NAMALWA (cell line): Measurements from ENCODE around the gene RCE1.

Experiments
- DNase-seq: peaks from one replicate; pipeline ENCODE4 v3.0.0-alpha.2; 2015; ENCODE audit warnings: low spot score

Gene RCE1

DNA sequence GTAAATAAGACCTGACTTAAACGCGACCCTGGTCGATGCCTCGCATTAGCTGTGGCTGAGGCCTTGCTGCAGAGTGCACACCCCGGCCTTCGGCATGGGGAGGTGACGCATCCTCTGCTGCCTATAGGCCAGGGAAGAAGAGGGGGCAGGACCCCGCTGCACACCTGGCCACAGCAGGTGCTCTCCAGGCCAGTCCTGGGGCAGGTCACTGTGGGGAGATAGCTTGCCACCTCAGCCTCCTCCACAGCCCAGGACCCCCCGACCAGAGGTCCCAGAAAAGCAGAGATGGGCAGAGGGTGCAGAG, 26.3 kb downstream of the RCE1 start:
- no peak for DNase-seq

- DNase-seq = no peak
Observed at GRCh38 chr11:66870131-66870530, 26.9 kb downstream of the RCE1 start.

- no peak for DNase-seq
Observed at GRCh38 chr11:66870616-66871520, 27.6 kb downstream of the RCE1 start.

DNA sequence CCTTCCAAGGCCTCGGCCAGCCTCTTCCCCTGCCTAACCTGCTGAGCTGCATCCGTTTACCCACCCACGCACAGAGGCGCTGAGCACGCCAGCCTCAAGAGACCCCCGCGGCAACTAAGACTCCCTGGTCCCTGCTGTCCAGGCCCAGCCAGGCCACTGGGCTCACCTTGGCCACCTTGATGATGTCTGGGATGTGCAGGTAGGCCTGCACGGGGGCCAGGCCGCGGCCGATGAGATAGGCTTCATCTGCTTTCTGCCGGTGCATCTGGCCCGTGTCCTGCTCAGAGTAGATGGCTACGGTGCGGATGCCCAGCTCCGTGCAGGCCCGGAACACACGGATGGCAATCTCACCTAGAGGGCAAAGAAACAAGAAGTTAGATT, 28.3 kb downstream of the RCE1 start:
- no peak for DNase-seq

- DNase-seq = no peak
Observed at GRCh38 chr11:66874232-66874631, 31.0 kb downstream of the RCE1 start.

GRCh38 chr11:66875378-66875777, 32.1 kb downstream of the RCE1 start:
- DNase-seq = no peak

GRCh38 chr11:66877588-66878385, 34.5 kb downstream of the RCE1 start:
- DNase-seq = no peak

GRCh38 chr11:66878474-66878873, 35.2 kb downstream of the RCE1 start:
- no peak for DNase-seq

DNA sequence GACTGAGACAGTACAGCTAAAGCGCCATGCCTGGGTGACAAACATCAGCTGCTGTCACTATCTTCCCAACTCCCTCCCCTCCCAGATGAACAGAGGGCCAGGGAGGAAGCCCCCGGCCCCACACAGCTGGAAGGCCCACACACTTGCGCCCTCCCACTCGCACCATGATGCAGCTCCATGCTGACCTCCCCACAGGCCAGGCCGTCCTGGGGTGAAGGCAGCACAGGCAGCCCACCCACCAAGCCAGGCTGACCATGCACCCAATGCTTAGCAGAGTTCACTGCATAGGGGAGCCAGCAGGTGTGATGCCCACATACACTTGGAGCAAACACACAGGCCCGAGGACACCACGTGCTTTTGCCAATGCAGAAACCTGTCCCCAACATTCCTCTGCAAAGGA, 35.8 kb downstream of the RCE1 start:
- no peak for DNase-seq

DNA sequence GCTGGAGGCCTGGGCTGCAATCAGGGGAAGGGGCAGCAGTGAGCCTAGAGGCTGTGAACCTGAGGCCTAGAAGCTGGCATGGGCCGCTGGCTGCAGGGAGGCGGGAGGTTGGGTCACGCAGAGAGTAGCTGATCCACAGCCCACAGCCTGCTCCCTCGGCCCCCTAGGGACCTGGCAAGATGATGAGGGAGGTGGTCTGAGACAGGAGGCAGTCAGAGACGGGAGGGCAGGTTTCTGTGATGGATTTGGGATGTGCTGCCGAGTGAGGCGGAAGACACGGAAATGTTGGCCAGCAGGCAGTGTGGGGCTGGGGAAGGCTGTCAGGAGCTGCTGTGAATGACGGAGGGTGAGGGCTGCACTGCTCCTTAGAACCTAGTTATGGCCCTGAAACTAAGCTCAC, 36.3 kb downstream of the RCE1 start:
- no peak for DNase-seq

DNA sequence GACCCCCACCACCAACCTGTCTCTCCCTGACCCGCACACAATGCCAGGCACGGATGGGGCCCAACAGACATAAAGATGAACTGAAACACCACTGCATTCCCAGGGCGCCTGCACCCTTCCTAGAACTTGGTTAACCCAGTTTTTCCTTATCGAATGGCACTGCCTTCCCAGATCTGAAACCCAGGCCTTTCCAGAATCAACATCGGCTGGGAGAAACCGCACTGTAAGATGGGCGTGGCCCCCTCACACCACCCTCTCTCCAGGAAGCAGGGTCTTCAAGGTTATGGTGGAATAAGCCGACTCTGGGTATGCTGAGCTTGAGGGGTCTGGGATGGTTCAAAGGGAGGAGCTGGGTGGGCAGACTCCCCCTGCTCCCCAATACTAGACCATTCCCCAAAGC, 36.8 kb downstream of the RCE1 start:
- DNase-seq = no peak

DNA sequence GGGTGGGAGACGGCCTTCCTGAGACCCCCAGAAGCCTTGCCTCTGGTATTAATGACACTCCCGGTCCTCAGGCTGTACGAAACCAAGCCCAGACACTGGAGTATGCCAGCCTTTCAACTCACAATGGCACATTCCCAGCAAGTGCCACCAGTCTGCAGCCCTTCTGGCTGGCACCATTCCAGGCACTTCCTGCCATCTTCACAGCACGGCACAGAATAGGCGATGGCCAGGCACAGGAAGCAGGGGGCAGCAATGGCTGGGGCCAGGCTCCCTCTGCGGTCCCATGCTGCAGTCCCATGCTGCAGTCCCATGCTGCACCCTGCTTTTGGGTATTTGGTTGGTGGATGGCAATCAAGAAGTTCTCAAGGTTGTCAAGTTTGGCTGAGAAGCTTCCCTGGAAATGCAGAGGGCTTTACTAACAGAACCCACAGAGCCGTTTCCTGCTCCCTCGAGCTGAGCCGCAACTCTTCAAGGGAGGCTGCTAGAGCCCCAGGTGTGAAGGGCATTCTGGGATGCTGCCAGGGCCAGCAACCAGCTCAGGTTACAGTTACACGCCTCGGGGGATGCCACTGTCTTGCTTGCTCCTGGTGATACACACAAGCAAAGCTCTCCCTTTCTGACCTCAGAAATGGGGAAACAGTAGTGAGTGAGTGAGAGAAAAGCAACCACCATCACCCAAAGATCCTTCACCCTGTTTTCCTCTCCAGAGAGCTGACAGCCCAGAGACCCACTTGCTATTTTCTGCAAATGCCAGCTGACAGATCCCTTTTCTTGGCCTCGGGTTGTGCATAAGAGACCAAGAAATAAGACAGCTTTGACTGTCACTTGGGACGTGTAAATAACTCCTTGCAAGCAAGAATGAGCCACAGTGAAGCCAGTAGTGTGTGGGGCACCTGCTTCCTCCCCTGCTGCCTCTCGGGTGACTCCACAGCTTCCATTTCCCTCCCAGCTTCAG, 37.5 kb downstream of the RCE1 start:
- no peak for DNase-seq

- DNase-seq = no peak
Observed at GRCh38 chr11:66881451-66881835, 38.2 kb downstream of the RCE1 start.

DNA sequence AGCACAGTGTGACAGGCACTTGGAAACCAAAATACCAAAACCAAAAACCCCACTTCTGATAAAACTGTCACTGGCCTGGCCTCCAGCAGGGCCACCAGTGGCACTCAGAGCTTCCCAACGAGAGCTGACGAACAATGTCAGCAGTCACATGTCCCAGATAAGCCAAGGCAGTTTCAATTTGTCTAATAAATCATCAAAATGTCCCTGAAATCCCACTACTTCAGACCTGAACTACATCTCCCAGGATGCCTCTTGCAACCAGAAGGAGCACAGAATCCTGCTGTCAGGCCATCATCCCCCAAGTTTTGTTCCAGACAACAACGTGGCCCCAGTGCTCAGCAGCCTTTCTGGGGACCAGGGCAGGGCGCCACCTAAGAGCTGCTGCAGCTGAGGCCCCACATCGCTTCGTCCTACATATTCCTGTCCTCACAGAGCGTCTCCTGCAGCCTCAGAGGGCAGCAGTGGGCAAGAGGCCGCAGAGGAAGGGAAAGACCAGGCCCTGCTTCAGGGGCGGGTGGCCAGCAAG, 38.7 kb downstream of the RCE1 start:
- DNase-seq = no peak

- DNase-seq = no peak
Observed at GRCh38 chr11:66882561-66883015, 39.3 kb downstream of the RCE1 start.

DNA sequence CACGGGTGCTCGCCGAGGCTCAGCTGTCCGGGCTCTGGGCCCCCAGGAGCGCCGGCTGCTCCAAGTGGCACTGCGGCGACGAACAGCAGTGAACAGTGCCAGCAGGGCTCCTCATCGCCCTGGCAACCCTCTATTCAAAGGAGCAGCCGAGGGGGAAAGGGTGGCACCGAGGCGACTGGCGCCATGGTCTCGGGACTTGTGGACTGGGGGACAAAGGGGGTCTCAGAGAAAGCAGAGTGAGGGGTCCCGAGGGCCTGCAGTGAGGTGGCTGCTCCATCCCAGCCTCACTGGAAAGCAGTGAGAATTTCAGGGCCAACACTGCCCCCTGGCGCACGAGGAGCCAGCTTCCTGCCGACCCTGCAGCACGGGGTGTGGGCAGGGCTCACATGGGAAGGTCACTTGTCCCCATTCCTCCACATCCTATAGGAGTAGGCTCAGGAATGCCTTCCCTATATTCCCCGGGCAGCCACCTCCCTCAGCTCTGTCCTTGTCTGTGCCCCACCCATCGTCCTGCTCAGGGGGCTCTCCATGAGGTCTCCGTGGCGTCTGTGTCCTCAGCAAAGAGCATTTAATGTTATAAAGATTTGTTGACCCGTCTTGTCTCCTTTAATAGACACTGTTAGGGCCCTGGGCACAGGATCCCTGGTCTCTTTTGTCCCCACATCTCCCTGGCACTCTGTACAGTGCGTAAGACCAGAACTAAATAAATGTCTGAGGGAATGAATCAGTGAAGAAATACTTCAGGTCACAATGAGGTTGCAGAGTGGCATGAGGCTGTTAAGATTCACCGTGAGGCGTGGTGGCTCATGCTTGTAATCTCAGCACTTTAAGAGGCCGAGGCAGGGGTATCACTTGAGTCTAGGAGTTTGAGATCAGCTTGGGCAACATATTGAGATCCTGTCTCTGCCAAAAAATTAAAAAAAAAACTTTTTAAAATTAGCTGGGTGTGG, 40.0 kb downstream of the RCE1 start:
- peak; percentile 69 for DNase-seq

DNA sequence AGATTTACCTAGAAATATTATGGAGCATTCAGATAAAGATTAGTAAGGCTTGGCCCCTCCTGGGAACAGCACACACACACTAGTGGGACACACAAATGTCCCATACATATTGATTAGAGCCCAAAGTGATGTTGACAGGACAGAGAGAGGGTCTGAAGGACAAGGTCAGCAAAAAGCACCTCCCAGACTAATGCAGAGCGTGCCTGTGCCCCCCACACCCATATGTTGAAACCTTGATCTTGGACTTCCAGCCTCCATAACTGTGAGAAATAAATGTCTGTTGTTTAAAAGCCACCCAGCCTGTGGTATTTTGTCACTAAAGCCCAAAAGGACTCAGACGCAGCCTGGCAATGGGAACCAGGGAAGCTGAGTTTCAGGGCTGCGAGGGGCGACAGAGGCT, 41.2 kb downstream of the RCE1 start:
- DNase-seq = no peak

DNA sequence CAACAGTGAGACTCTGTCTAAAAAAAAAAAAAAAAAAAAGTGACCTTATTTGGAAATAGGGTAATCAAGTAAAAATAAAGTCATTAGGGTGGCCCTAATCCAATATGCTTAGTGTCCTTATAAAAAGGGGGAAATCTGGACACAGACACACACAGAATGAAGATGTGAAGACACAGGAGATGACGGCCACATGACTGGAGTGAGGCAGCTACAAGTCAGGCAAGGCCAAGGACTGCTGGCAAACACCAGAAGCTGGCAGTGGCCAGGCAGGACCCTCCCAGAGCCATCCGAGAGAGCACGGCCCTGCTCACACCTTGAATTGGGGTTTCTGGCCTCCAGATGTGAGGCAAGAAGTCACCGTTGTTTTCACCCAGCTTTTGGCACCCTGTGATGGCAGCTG, 42.2 kb downstream of the RCE1 start:
- DNase-seq = no peak

DNA sequence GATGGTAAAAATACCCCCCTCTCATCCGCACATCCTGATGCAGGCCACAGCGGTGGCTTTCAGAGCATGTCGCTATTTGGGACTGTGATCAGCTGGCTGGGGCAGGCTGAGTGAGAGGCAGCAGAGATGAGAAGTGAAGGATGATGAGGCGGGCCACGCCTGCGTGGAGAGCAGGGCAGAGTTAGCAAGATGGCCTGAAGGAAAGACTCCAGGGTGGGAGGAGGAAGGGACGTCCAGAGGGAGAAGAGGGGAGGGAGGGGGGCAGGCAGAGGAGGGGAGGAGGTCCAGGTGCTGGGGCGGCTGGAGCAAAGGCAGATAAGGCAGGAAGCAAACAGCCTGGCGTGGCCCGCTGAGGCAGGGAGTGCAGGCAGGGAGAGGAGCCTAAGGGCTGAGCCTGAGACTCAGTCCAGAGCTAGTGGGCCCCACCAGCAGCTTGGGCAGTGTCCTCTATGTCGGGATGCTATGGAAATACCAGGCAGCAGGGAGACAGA, 42.8 kb downstream of the RCE1 start:
- no peak for DNase-seq

DNA sequence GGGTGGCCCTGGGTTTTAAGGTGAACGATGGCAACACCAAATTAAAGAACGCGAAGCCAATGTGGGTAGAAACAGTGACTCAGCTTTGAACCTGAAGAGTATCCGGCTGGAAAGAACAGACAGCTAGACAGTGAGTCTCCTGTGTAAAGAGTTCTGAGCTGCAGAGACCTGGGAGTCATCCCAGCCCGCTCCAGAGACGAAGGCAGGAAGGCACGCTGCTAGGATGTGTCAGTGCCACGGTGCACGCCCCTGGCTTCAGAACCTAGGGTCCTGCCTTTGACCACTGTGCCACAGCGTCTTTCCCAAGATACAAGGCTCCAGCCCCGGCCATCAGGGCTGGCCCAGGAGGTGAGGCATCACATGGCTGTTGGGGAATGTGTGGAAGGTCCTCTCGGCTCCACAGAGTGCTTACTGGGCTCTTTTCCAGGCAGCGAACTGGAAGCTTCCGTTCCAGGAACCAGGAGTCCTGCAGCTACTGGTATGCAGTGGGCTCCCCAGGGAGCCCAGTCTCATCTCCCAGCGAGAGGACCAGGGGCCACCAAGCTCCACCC, 43.5 kb downstream of the RCE1 start:
- DNase-seq = no peak
